Peyer's patch (tissue), 4 donors: Measurements from ENCODE around the gene STYK1.

Source experiments
- CTCF ChIP-seq, 6 experiments: fragments of 450-650 bp in 4 of 6; fragments of 200-600 bp in 2 of 6; sonication (generic) in 1 of 6; IDR thresholded peaks; one replicate each; pipeline ENCODE4 v1.5.1; 2017 to 2019; ENCODE audit warnings: antibody characterized with exemption in 6 of 6, mild to moderate bottlenecking in 3 of 6, moderate library complexity in 1 of 6
- POLR2A ChIP-seq, 2 donors: fragments of 450-650 bp; IDR thresholded peaks; one replicate each; pipeline ENCODE4 v1.5.1; 2017; ENCODE audit warnings: antibody characterized with exemption in 2 of 2, mild to moderate bottlenecking in 2 of 2, moderate library complexity in 2 of 2

GRCh38 chr12:10613349-10614055, 60.4 kb downstream of the STYK1 start, which contains the start of gene MAGOHB:
- TF ChIP-seq CTCF (IDR thresholded peaks at IDR 0.05) (peak in 2 of 6 experiments; percentile 12 to 29), POLR2A (IDR thresholded peaks at IDR 0.05) (peak; percentile 33 to 81)
